Measurements from ENCODE around the gene UBE2O. TPM values are rescaled to one million over a fixed set of nuclear protein-coding genes. Genes with fewer than 3 reads are reported as not detected.

UBE2O gene
- total and polyA plus RNA-seq, 2 donors (not counting 3 experiments of a cell fraction or from before 2014, with no cell fraction given) = 13.9 to 34.1 TPM

- H3K79me2 ChIP-seq (ENCODE audit: control insufficient read depth, insufficient read depth, low read length) = no peaks in the 10 kb centered on the region
- H3K9me3 ChIP-seq (replicated peaks; ENCODE audit: control insufficient read depth, insufficient read depth, low read length) = no peaks in the 10 kb centered on the region
- ChIA-PET CTCF (interaction anchor here (1.7 kb wide), 1 partner anchor 11 kb away, joined by 6 read pairs; no protein-coding TSS in a partner anchor), POLR2A (no interaction called here)
- H3K4me2 ChIP-seq (ENCODE audit: insufficient read depth, low read length) = no peak overlapping the region
- no peaks in the 10 kb centered on the region for H3K36me3 ChIP-seq (ENCODE audit: control insufficient read depth in 2 of 2, extremely low read depth in 1 of 2, insufficient read depth in 2 of 2, low read length in 2 of 2)
- BruUV-seq (replicated peaks) = no TSS peak
- no peak overlapping the region for H3K4me3 ChIP-seq (replicated peaks in 1 of 3; ENCODE audit: insufficient read depth in 1 of 3, low read depth in 1 of 3, low read length in 3 of 3)
- FAIRE-seq (no peak), DNase-seq (ENCODE audit: low read depth, low spot score) (no peak)
- no peak overlapping the region for H2AFZ ChIP-seq (ENCODE audit: low read depth, low read length)
- dilution Hi-C loops (cut with MboI; ENCODE audit: extremely low pct_ligation_motif_present, low sequenced_read_pairs) (no loop called here), intact Hi-C loops (cut with micrococcal nuclease) (no loop called here)
- no peaks in the 10 kb centered on the region for H3K27me3 ChIP-seq (ENCODE audit: control insufficient read depth in 2 of 2, insufficient read depth in 2 of 2, low read length in 2 of 2)
- H3K27ac ChIP-seq (ENCODE audit: insufficient read depth, low read depth, low read length) = no peak overlapping the region
- H3K4me1 ChIP-seq (ENCODE audit: control insufficient read depth, extremely low read depth, insufficient read depth, low read length) = peaks cover under 1% of the 10 kb centered on the region
- no peak for TF ChIP-seq GATA2 (IDR thresholded peaks at IDR 0.05; ENCODE audit: insufficient read depth, insufficient read length, low read depth, low read length)
- H3K9me1 ChIP-seq (replicated peaks; ENCODE audit: control insufficient read depth, extremely low read depth, insufficient read depth, low read length) = no peaks in the 10 kb centered on the region
- H4K20me1 ChIP-seq (replicated peaks; ENCODE audit: control insufficient read depth, extremely low read depth, insufficient read depth, low read length) = no peaks in the 10 kb centered on the region
- no peak overlapping the region for H3K9ac ChIP-seq (replicated peaks; ENCODE audit: extremely low read depth, insufficient read depth, low read length)
Measured at GRCh38 chr17:76359375-76359774, 93.6 kb downstream of the UBE2O start.

- no peaks in the 10 kb centered on the region for H4K20me1 ChIP-seq (replicated peaks; ENCODE audit: control insufficient read depth, extremely low read depth, insufficient read depth, low read length)
- no peak overlapping the region for H3K4me3 ChIP-seq (replicated peaks in 1 of 3; ENCODE audit: insufficient read depth in 1 of 3, low read depth in 1 of 3, low read length in 3 of 3)
- no peaks in the 10 kb centered on the region for H3K36me3 ChIP-seq (ENCODE audit: control insufficient read depth in 2 of 2, extremely low read depth in 1 of 2, insufficient read depth in 2 of 2, low read length in 2 of 2)
- FAIRE-seq (no peak), DNase-seq (ENCODE audit: low read depth, low spot score) (no peak)
- H2AFZ ChIP-seq (ENCODE audit: low read depth, low read length) = no peak overlapping the region
- no peaks in the 10 kb centered on the region for H3K9me3 ChIP-seq (replicated peaks; ENCODE audit: control insufficient read depth, insufficient read depth, low read length)
- H3K4me1 ChIP-seq (ENCODE audit: control insufficient read depth, extremely low read depth, insufficient read depth, low read length) = peaks cover 3% of the 10 kb centered on the region
- dilution Hi-C loops (cut with MboI; ENCODE audit: extremely low pct_ligation_motif_present, low sequenced_read_pairs) = no loop called here
- no peak overlapping the region for H3K9ac ChIP-seq (replicated peaks; ENCODE audit: extremely low read depth, insufficient read depth, low read length)
- peaks cover 5% of the 10 kb centered on the region for H3K79me2 ChIP-seq (ENCODE audit: control insufficient read depth, insufficient read depth, low read length)
- no peak for TF ChIP-seq FOS (IDR thresholded peaks at IDR 0.05; ENCODE audit: borderline replicate concordance, insufficient read depth, low read length)
- TF ChIP-seq MYC (IDR thresholded peaks at IDR 0.05; ENCODE audit: low read depth, low read length) = no peak
- no peak for TF ChIP-seq POLR2AphosphoS5 (IDR thresholded peaks at IDR 0.05; ENCODE audit: insufficient read depth, low read depth, low read length)
- no peak for TF ChIP-seq GATA2 (IDR thresholded peaks at IDR 0.05; ENCODE audit: insufficient read depth, insufficient read length, low read depth, low read length)
- TF ChIP-seq, protein P1, sequence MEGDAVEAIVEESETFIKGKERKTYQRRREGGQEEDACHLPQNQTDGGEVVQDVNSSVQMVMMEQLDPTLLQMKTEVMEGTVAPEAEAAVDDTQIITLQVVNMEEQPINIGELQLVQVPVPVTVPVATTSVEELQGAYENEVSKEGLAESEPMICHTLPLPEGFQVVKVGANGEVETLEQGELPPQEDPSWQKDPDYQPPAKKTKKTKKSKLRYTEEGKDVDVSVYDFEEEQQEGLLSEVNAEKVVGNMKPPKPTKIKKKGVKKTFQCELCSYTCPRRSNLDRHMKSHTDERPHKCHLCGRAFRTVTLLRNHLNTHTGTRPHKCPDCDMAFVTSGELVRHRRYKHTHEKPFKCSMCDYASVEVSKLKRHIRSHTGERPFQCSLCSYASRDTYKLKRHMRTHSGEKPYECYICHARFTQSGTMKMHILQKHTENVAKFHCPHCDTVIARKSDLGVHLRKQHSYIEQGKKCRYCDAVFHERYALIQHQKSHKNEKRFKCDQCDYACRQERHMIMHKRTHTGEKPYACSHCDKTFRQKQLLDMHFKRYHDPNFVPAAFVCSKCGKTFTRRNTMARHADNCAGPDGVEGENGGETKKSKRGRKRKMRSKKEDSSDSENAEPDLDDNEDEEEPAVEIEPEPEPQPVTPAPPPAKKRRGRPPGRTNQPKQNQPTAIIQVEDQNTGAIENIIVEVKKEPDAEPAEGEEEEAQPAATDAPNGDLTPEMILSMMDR (IDR thresholded peaks at IDR 0.05; ENCODE audit: extremely low read depth in 1 of 2, insufficient read depth in 1 of 2, low read depth in 1 of 2, low read length in 2 of 2) = no peak
- no peak for TF ChIP-seq POLR2A (IDR thresholded peaks at IDR 0.05; ENCODE audit: low read depth, low read length)
- TF ChIP-seq EZH2 (IDR thresholded peaks at IDR 0.05; ENCODE audit: borderline replicate concordance, low read depth, low read length, severe bottlenecking) = no peak
- TF ChIP-seq JUN (IDR thresholded peaks at IDR 0.05; ENCODE audit: borderline replicate concordance, insufficient read depth, insufficient read length, low read depth) = no peak
- TF ChIP-seq, protein P2, sequence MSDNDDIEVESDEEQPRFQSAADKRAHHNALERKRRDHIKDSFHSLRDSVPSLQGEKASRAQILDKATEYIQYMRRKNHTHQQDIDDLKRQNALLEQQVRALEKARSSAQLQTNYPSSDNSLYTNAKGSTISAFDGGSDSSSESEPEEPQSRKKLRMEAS (IDR thresholded peaks at IDR 0.05; ENCODE audit: insufficient read depth, insufficient read length) = no peak
- no peak overlapping the region for H3K4me2 ChIP-seq (ENCODE audit: insufficient read depth, low read length)
- no peaks in the 10 kb centered on the region for H3K27me3 ChIP-seq (ENCODE audit: control insufficient read depth in 2 of 2, insufficient read depth in 2 of 2, low read length in 2 of 2)
- intact Hi-C loops (cut with micrococcal nuclease) = no loop called here
- CTCF ChIA-PET = interaction anchor here (0.8 to 2.2 kb wide), 3 partner anchors 12 to 41 kb away, joined by 4 to 7 read pairs (median 5); no protein-coding TSS in a partner anchor
- no peaks in the 10 kb centered on the region for H3K9me1 ChIP-seq (replicated peaks; ENCODE audit: control insufficient read depth, extremely low read depth, insufficient read depth, low read length)
- POLR2A ChIA-PET = interaction anchor here (0.7 kb wide), 1 partner anchor 32 kb away, joined by 6 read pairs; no protein-coding TSS in a partner anchor
- H3K27ac ChIP-seq (ENCODE audit: insufficient read depth, low read depth, low read length) = no peak overlapping the region
- no TSS peak for BruUV-seq (replicated peaks)
Measured at GRCh38 chr17:76357597-76358158, 95.3 kb downstream of the UBE2O start.
